Natural killer cell (primary cell): ENCODE data around the gene BNC2. TPM values are rescaled to one million over a fixed set of nuclear protein-coding genes. Genes with fewer than 3 reads are reported as not detected.

Experiments
- ATAC-seq, 3 donors: fragments of 150-1000 bp in 2 of 3; fragments of 200-7000 bp in 1 of 3; cut with Tn5 transposase; 1 replicate in 1 of 3; 2 replicates in 2 of 3; pipeline ENCODE4 v1.10.0; 2021; ENCODE audit warnings: mild to moderate bottlenecking in 2 of 3, moderate library complexity in 2 of 3
- DNase-seq, 2 donors: peaks; one replicate each; pipeline versions ENCODE4 v3.0.0 to v3.0.0-alpha.2; 2013 to 2021; ENCODE audit warnings: mixed read lengths in 1 of 2
- H3K27ac ChIP-seq: one replicate; pipeline ENCODE4 v1.5.1; 2013; ENCODE audit warnings: mild to moderate bottlenecking, low read length
- H3K27me3 ChIP-seq: one replicate; pipeline ENCODE4 v1.6.1; 2013; ENCODE audit warnings: low read length; ENCODE audit not compliant: control insufficient read depth, insufficient read depth
- H3K36me3 ChIP-seq: one replicate; pipeline ENCODE4 v1.6.1; 2013; ENCODE audit warnings: low read length; ENCODE audit not compliant: control insufficient read depth, insufficient read depth
- H3K4me1 ChIP-seq: one replicate; pipeline ENCODE4 v1.6.1; 2013; ENCODE audit warnings: low read length; ENCODE audit not compliant: control insufficient read depth, insufficient read depth
- H3K4me3 ChIP-seq: one replicate; pipeline ENCODE4 v1.5.1; 2013; ENCODE audit warnings: low read length
- H3K9me3 ChIP-seq: one replicate; pipeline ENCODE4 v1.6.1; 2013; ENCODE audit warnings: low read length; ENCODE audit not compliant: control insufficient read depth, insufficient read depth
- H3K27ac Mint-ChIP-seq, 2 donors: one replicate each; pipeline ENCODE4 v1.8.0; 2022; ENCODE audit warnings: mild to moderate bottlenecking in 2 of 2, mixed read lengths in 2 of 2, moderate library complexity in 1 of 2
- H3K27me3 Mint-ChIP-seq, 2 donors: one replicate each; pipeline ENCODE4 v1.8.0; 2022; ENCODE audit warnings: low read depth in 2 of 2, mixed read lengths in 2 of 2
- H3K36me3 Mint-ChIP-seq: one replicate; pipeline ENCODE4 v1.8.0; 2022; ENCODE audit warnings: mixed read lengths
- H3K4me1 Mint-ChIP-seq, 2 donors: one replicate each; pipeline ENCODE4 v1.8.0; 2022; ENCODE audit warnings: mixed read lengths in 2 of 2
- H3K4me3 Mint-ChIP-seq: one replicate; pipeline ENCODE4 v1.8.0; 2022; ENCODE audit warnings: mild to moderate bottlenecking, moderate library complexity, mixed read lengths
- H3K9me3 Mint-ChIP-seq, 2 donors: one replicate each; pipeline ENCODE4 v1.8.0; 2022; ENCODE audit warnings: mixed read lengths in 2 of 2
- WGBS: methylation state at CpG from one replicate; pipeline ENCODE4 v1.1.7; 2013; ENCODE audit warnings: missing lambda C conversion rate; ENCODE audit not compliant: insufficient coverage; 5-methylcytosine and 5-hydroxymethylcytosine counted together
- intact Hi-C: fragments of 100-400 bp; cut with micrococcal nuclease; formaldehyde crosslinking; loops from one replicate; pipeline ENCODE4 v1.14.2; 2022
- total RNA-seq, 4 donors: library from RNA; stranded (reverse); fragments of 120-200 nt in 1 of 4; gene quantifications; one replicate each; pipeline versions ENCODE4 v1.2.3 to v1.2.4, GENCODE V29; 2013 to 2022
- TF ChIP-seq, protein P1 (sequence below): fragments of 200-600 bp; IDR thresholded peaks from one replicate; pipeline ENCODE4 v1.8.0; 2022; ENCODE audit warnings: antibody characterized with exemption

The BNC2 gene
- total RNA-seq, 3 donors from 2014 or later (not counting 1 experiment from before 2014, with no cell fraction given): 36.9 to 84.2 (median 66.5) TPM

DNA sequence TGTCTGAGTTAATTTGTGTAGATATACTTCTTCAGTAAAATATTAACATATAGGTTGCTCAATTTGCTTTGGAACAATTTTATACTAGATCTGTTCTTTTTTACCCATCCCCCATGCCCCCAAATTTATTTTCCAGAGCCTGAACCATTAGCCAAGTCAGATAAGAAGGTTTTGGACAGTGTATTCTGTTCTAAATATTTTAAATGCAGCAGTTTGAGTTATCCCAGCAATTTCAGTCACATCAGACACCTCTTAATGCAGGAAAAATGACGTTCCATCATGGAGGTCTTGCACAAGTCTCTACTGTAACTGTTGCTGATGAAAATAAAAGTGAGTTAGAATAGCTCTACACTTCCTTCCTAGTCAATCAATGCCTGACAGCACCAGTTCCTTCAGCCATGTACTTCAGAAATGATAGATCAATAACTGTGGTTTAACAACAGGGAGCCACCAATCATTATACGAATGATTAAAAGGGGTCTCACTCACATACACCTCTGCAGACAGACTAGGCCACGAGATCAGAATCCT lies 215.8 kb downstream of the BNC2 start:
- no peaks in the 10 kb centered on the region for H3K27me3 Mint-ChIP-seq
- Histone ChIP-seq H3K36me3 (no peaks in the 10 kb centered on the region), H3K4me3 (no peak overlapping the region), H3K27ac (no peak overlapping the region), H3K4me1 (no peaks in the 10 kb centered on the region), H3K9me3 (no peaks in the 10 kb centered on the region), H3K27me3 (no peaks in the 10 kb centered on the region)
- peaks cover 22 to 25% of the 10 kb centered on the region in 2 donors for H3K4me1 Mint-ChIP-seq
- 83% methylated on average over 1 of the region's 3 CpGs for WGBS
- no peaks in the 10 kb centered on the region for H3K9me3 Mint-ChIP-seq
- no peak overlapping the region for H3K4me3 Mint-ChIP-seq
- no peak for ATAC-seq
- intact Hi-C loops: no loop called here
- H3K36me3 Mint-ChIP-seq: no peaks in the 10 kb centered on the region
- TF ChIP-seq, protein P1, sequence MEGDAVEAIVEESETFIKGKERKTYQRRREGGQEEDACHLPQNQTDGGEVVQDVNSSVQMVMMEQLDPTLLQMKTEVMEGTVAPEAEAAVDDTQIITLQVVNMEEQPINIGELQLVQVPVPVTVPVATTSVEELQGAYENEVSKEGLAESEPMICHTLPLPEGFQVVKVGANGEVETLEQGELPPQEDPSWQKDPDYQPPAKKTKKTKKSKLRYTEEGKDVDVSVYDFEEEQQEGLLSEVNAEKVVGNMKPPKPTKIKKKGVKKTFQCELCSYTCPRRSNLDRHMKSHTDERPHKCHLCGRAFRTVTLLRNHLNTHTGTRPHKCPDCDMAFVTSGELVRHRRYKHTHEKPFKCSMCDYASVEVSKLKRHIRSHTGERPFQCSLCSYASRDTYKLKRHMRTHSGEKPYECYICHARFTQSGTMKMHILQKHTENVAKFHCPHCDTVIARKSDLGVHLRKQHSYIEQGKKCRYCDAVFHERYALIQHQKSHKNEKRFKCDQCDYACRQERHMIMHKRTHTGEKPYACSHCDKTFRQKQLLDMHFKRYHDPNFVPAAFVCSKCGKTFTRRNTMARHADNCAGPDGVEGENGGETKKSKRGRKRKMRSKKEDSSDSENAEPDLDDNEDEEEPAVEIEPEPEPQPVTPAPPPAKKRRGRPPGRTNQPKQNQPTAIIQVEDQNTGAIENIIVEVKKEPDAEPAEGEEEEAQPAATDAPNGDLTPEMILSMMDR: no peak
- H3K27ac Mint-ChIP-seq: no peak overlapping the region
- no peak for DNase-seq

- WGBS: 90% methylated on average over 12 of the region's 13 CpGs
- no peaks in the 10 kb centered on the region for H3K36me3 Mint-ChIP-seq
- intact Hi-C loops: no loop called here
Observed at GRCh38 chr9:16653491-16654399, 216.7 kb downstream of the BNC2 start.

DNA sequence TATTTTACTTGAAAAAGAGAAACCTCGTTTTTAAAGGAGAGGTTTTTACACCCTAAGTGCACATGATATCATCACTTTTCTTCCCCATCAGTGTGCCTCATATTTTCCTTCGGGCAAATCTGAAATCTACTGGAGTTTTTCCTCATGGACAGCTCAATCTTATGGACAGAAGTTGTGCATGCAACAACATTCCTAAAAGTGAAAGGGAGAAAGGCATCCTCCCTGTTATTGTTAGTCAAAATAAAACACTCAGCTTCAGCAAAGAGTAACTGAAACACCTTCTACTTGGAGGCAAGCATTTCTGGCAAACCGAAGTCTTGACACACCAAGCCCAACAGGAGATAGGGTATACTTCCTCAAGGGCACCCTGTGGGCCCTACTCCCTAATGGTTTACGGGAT lies 217.9 kb downstream of the BNC2 start:
- 96% methylated on average over 3 of the region's 4 CpGs for WGBS
- no peaks in the 10 kb centered on the region for H3K27me3 ChIP-seq
- DNase-seq: no peak
- H3K9me3 ChIP-seq: no peaks in the 10 kb centered on the region
- intact Hi-C loops: no loop called here
- Mint-ChIP-seq H3K4me3 (no peak overlapping the region), H3K36me3 (no peaks in the 10 kb centered on the region), H3K4me1 (peaks cover 15 to 24% of the 10 kb centered on the region in 2 donors), H3K9me3 (no peaks in the 10 kb centered on the region), H3K27me3 (no peaks in the 10 kb centered on the region), H3K27ac (no peak overlapping the region)
- ATAC-seq: no peak
- no peaks in the 10 kb centered on the region for H3K4me1 ChIP-seq
- no peak overlapping the region for H3K4me3 ChIP-seq
- H3K27ac ChIP-seq: no peak overlapping the region
- H3K36me3 ChIP-seq: no peaks in the 10 kb centered on the region
- TF ChIP-seq, protein P1: no peak

More at GRCh38 chr9:16653491-16654399, 216.7 kb downstream of the BNC2 start:
- TF ChIP-seq, protein P1: no peak
- Mint-ChIP-seq H3K4me1 (peaks cover 22 to 25% of the 10 kb centered on the region in 2 donors), H3K4me3 (no peak overlapping the region), H3K27ac (no peak overlapping the region), H3K9me3 (no peaks in the 10 kb centered on the region), H3K27me3 (no peaks in the 10 kb centered on the region)
- Histone ChIP-seq H3K4me3 (no peak overlapping the region), H3K27ac (no peak overlapping the region), H3K9me3 (no peaks in the 10 kb centered on the region), H3K27me3 (no peaks in the 10 kb centered on the region), H3K4me1 (no peaks in the 10 kb centered on the region), H3K36me3 (no peaks in the 10 kb centered on the region)
- ATAC-seq (no peak), DNase-seq (no peak)
